Activated T-cell treated with anti-CD3 and anti-CD28 coated beads for 4 hours (primary cell): ENCODE measurements around the gene COG5.
A peak's percentile ranks its signal among the peaks of the same experiment; 100 is the strongest.

ENCODE experiments used
- DNase-seq: peaks from one replicate; pipeline ENCODE4 v3.0.0-alpha.2; 2020

Gene COG5

DNA sequence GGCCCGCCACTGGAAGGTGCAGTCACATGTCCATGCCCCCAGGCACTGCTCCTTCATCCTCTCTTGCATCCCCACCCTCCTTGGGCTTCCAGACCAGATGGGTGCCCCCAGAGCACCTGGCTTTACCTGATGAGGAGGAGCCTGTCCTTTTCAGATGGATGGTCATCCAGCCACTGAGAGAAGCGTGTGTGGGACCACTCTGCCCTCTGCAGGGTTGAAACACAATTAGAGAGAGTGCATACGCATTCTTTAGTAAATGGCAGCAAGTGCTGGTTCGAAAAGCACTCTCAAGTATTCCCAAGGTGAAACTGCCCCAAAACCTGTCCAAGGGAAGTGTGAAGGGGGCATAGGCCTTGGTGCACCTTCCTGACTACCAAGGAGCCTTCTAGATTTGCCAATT is 353.3 kb downstream of the COG5 start:
- DNase-seq = no peak

- no peak for DNase-seq
Observed at GRCh38 chr7:107209565-107209964, 354.2 kb downstream of the COG5 start.

- no peak for DNase-seq
Observed at GRCh38 chr7:107208563-107208962, 355.2 kb downstream of the COG5 start.

- no peak for DNase-seq
Observed at GRCh38 chr7:107208024-107208521, 355.6 kb downstream of the COG5 start.

DNA sequence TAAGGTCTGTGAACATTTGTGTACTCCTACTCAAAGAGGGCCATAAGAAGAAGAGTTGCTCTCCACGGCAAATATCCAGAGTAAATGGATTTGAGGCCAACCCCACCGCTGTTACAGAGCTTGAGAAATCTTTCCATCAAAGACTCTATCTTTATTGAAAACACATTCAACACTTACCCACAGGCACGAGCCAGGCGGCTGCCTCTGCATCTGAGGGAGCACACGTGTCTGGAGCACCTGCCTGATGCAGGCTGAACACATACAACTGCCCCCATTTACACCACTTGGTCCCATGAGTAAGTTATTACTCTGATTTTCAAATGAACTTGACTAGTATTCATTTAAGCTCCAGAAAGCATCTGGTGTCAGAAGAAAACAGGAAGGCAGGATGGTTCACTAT is 356.3 kb downstream of the COG5 start:
- DNase-seq = no peak

DNA sequence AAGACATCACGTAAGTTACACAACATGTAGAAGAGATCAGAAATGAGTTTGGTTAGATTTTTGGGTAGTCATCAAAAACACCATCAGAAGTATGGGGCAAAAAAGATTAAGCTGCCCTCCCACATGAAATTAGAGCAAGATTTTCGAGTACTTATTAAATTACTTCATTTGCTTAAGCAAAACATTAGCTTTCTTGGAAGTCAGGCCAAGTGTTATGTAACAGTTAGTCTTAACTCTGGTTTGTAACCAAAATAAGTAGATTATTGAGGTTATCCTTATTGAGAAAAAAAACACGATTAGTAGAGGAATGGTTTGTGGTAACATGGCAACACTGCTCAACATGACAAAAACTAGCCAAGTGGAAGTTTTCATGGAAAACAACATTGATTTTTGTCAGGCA is 357.0 kb downstream of the COG5 start:
- no peak for DNase-seq

DNA sequence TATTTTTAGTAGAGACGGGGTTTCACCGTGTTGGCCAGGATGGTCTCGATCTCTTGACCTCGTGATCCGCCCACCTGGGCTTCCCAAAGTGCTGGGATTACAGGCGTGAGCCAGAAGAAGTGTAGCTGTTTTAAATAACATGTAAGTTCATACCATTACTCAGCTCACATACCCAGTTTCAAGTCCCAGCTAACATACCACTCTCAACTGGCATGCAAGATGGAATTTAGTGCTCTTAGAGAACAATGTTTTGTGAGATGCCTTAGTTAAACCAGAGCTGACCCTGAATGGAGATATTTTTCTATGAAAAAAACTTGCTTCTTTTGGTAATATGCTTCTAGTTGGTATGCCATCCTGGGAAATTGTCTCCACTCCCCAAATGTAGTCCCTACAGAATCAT is 357.6 kb downstream of the COG5 start:
- no peak for DNase-seq

DNA sequence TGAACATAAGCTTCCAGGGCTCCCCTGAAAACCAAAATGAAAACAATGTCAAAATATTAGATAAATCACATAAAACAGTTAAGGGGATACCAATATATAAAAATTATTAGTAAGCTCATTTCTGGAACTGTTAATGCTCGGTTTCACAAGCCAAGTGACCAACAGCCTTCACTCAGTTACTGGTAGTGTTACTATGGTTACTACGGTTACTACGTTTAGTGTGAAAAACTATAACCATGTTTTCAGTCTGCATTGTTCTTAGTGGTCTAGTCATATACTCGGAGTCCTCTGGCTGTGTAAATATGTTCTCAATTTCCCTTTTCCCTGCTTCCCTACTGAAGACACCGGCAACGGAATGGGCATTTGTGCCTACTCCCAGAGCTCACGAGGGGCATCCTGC is 360.1 kb downstream of the COG5 start:
- no peak for DNase-seq

DNA sequence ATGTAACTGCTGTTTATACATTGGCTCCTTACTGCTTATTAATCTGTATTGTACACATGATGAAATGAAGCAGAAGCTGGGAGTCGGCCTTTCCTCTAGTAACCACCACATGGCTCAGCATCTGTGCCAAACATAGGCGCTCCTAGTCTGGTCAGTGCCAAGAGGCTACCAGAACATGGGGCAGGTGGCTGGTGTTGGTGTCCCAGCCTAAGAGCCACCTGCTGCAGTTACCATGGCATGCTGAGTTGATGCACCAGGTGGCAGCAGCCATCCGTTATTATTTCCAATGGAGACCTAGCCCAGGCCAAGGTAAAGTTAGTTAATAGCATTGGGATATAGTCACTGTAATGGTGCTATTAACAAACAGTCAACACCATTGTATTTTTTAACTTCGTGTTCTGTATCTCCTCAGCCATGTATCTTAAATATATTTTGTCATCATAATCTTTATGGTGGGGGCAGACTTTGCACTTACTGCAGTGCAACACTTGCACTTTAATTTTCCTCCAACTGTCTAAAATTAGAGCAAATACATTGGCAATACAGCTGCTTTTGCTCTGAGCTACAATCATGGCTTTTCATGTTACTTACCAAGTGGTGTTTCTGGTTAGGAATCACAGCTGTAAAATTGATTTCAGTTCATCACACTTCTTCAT is 361.8 kb downstream of the COG5 start:
- DNase-seq = no peak

- DNase-seq = no peak
Observed at GRCh38 chr7:107196834-107197610, 366.7 kb downstream of the COG5 start.

DNA sequence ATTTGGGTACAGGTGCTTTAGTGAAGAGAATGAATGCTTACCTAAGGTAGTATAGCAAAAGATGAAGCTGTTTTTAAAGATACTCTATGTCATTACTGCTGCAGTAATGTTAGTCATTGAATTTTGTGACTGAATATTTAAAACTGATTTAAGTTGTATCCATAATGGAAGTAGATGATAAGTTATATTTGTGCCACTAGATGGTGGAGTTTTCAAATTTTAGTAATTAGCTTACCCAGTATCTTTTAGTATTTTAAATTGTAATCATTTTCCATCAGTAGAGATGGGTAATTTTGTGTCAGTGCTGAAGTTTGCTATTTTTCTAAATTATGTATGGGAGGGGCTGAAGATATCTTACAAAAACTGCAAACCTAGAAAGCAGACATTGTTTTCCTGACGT is 369.7 kb downstream of the COG5 start:
- DNase-seq = no peak

GRCh38 chr7:107190090-107190489 is 373.6 kb downstream of the COG5 start:
- no peak for DNase-seq

GRCh38 chr7:107187774-107188173 is 375.9 kb downstream of the COG5 start:
- no peak for DNase-seq

GRCh38 chr7:107186240-107186639 is 377.5 kb downstream of the COG5 start:
- no peak for DNase-seq

GRCh38 chr7:107185716-107186115 is 378.0 kb downstream of the COG5 start:
- no peak for DNase-seq

DNA sequence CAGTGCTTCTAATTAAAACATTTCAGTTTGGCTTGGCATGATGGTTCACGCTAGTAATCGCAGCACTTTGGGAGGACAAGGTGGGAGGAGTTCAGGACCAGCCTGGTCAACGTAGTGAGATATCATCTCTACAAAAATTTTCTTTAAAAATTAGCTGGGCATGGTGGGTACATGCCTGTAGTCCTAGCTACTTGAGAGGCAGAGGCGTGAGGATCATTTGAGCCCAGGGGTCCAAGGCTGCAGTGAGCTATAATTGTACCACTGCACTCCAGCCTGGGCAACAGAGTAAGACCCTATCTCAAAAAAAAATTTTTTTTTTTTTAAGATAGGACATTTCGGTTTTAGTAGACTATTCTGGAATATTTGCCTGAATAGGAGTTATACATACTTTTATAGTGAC is 382.5 kb downstream of the COG5 start:
- DNase-seq = no peak

DNA sequence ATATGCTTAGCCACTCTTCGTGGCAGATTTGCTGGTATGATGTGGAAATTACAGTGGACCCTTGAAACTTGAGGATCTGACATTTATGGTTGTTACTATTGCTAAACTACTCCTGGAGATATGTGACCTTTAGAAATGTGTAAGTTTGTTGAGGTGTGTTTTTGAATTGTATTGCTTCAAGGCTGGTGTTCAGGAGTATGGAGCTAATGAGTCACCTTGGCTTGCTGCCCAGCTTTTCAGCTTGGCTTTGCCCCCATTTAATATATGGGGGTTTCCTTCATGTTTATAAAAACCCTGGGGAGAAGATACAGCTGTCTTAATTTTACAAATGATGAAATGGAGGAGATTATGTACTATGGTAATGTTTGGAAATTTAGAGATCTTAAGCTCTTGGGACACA is 383.3 kb downstream of the COG5 start:
- DNase-seq = peak; percentile 69

DNA sequence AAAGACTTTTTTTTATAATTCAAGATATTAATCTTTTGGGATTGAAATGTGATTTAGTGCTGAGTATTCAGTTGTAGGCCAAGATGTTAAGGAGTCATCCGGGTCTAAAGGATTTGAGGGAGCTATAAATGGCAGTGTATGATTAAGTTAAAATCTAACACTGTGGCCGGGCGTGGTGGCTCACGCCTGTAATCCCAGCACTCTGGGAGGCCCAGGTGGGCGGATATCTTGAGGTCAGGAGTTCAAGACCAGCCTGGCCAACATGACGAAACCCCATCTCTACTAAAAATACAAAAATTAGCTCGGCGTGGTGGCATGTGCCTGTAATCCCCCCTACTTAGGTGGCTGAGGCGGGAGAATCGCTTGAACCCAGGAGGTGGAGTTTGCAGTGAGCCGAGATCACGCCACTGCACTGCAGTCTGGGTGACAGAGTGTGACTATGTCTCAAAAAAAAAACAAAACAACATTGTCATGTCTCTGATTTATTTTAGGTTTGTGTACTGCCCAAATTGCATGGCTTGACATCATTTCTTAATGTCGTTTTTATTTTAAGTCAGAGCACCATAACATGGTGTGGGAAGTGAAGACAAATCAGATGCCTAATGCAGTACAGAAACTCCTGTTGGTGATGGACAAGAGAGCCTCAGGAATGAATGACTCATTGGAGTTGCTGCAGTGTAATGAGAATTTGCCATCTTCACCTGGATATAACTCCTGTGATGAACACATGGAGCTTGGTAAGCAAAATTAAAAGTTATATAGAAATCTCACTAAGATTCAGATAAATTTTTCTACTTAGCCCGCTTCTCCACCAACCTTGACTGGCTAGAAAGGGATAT is 384.2 kb downstream of the COG5 start:
- no peak for DNase-seq

DNA sequence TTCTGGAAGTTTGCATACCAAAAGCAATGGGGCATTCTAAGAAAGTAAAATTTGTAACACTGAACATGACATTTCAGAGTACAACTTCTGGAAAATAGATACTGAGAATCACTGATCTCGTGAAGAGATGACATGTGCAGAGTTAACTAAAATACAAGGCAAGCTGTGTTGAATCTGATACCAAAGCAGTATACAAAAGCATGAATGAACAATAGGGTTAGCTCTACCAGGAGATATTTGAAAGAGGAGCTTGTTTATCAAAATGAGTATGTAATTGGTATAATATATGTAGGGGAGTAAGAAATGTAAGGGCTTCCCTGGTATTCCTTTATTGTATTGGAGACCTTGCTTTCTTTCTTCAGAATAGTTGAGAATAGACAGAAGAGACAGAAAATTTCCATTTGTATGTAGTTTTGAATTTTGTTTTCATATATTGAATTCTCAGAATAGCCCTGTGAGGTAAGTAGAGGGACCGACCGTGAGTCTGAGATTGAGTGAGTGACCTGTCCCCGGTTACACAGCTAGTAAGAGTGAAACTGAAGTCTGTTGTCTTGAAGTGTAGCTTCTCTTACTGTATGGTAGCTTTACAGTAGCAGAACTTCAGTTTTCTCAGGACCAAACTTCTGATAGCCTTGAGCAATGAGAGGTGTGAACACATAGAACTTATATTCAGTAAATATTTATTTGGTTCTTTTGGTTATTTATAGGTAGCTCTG is 389.9 kb downstream of the COG5 start:
- no peak for DNase-seq

DNA sequence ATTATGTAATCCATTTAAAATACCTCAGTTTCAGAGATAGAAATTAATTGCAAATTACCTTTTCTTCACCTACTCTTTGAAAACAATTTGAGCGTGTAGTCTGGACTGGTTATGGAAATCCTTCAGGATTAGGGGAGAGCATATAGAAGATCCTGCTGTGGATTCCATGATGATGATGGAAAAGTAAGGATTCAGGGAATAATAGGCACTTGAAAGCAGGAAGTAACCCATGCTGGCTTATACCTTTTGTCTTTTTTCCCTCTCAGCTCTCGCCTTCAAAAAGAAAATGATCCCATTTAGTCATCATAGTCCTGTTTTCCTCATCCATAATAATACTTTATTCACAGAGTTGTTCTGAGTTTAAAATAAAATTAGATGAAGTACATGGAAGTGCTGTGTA is 390.5 kb downstream of the COG5 start:
- DNase-seq = no peak

DNA sequence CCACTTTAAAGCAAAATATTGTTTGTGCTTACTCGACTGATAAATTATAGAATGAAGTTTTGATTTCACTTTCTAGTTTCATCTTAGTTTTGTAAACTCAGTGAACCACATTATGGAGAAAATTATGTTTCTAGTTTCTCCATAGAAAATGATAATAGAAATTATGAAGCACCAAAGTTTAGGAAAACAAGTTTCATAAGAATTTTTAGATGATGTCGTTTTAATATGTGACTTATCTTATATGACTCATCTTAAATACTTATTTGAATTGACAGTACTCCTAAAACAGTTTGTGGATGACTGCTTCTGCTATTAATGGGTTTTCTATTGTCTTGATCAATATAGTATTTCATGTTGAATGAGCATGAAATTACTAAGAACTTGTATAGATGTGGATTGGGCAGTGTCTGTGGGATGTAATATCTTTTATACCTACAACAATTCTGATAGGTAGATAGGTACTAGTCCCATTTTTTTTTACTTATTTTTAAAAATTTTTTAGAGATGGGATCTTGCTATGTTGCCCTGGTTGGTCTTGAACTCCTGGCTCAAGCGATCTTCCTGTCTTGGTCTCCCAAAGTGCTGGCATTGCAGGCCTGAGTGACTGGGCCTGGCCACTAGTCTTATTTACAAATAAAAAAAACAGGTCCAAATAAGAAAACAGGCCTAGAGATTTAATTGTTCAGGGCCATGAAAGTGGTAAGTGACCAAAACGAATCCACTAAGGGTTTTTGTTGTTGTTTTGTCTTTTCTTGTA is 391.3 kb downstream of the COG5 start:
- no peak for DNase-seq

GRCh38 chr7:107171496-107171895 is 392.2 kb downstream of the COG5 start:
- no peak for DNase-seq
